Measurements from ENCODE around the gene PRDM7. TPM values are rescaled to one million over a fixed set of nuclear protein-coding genes. Genes with fewer than 3 reads are reported as not detected.

PRDM7 gene
- total RNA-seq, 1 experiment from 2014 or later = not detected

DNA sequence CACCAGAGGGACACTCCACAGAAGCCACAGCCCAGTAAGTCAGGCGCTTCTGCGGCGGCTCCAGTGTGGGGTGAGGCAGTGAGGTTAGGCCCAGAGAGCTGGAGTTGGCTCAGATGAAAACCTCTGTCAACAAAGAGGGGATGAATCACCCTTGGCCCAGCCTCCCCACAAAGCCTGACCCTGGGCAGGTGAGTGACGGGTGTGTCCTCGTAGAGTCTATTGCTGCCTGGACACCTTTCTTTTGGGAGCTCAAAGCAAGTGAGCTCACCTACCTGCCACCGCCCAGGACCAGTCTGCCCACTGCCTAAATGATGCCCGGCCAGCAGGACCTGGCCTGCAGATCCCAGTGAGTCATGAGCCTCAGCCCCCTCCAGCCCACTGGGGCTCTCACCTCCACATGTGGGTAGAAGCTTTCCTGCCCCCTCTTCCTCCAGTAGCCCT lies 33.0 kb downstream of the PRDM7 start:
- H3K36me3 Mint-ChIP-seq (ENCODE audit: insufficient read depth in 1 of 3, low read depth in 3 of 3) = peaks cover 0 to 32% (median 30%) of the 10 kb centered on the region in 3 experiments; a peak in 5 of 7 replicates
- Histone ChIP-seq H3K79me1 (ENCODE audit: insufficient read depth, low read depth, low read length, poor library complexity, severe bottlenecking) (no peaks in the 10 kb centered on the region), H3K4me2 (ENCODE audit: insufficient read depth, insufficient read length, low read length) (no peak overlapping the region), H3K9me3 (ENCODE audit: control insufficient read depth, low read depth, low read length) (no peaks in the 10 kb centered on the region), H3T11ph (ENCODE audit: low read length) (no peak overlapping the region), H3K27ac (ENCODE audit: insufficient read length, low read depth, low read length) (no peak overlapping the region), H2BK120ac (ENCODE audit: low read depth, low read length, poor library complexity, severe bottlenecking) (no peak overlapping the region), H4K20me1 (ENCODE audit: control insufficient read depth, insufficient read depth, insufficient read length) (no peaks in the 10 kb centered on the region), H3K4ac (ENCODE audit: low read depth, low read length) (no peak overlapping the region), H3K27me3 (ENCODE audit: insufficient read depth, low read length) (no peaks in the 10 kb centered on the region), H2AFZ (ENCODE audit: low read length) (no peak overlapping the region), H3K14ac (ENCODE audit: insufficient read depth, low read length) (no peak overlapping the region), H2AK5ac (ENCODE audit: insufficient read length, low read length) (no peak overlapping the region), H3K23me2 (ENCODE audit: insufficient read length, low read depth, low read length, poor library complexity, severe bottlenecking) (peaks cover 8% of the 10 kb centered on the region), H3K56ac (ENCODE audit: insufficient read length, low read depth, low read length) (no peak overlapping the region), H3K4me1 (ENCODE audit: insufficient read depth, low read length) (no peaks in the 10 kb centered on the region), H3K23ac (ENCODE audit: insufficient read length, low read depth, low read length) (no peak overlapping the region), H2BK5ac (ENCODE audit: insufficient read length, low read length) (no peak overlapping the region), H3K18ac (ENCODE audit: insufficient read length, low read depth, low read length) (no peak overlapping the region), H4K8ac (replicated peaks; ENCODE audit: insufficient read length, low read depth, low read length) (no peak overlapping the region), H2BK20ac (ENCODE audit: low read depth, low read length, poor library complexity, severe bottlenecking) (no peak overlapping the region), H4K91ac (ENCODE audit: insufficient read length, low read depth, low read length) (no peak overlapping the region), H3K9ac (ENCODE audit: extremely low read depth, insufficient read length, low read length) (no peak overlapping the region), H2BK15ac (ENCODE audit: low read depth, low read length) (no peak overlapping the region), H4K5ac (ENCODE audit: insufficient read length, low read depth, low read length) (no peak overlapping the region), H2BK12ac (ENCODE audit: insufficient read length, low read depth, low read length) (no peak overlapping the region), H3K79me2 (ENCODE audit: insufficient read depth, low read length) (no peaks in the 10 kb centered on the region)
- no peaks in the 10 kb centered on the region; the same call in 1 of the 2 replicates for H3K27me3 Mint-ChIP-seq (ENCODE audit: low read depth)
- TF ChIP-seq, protein P1, sequence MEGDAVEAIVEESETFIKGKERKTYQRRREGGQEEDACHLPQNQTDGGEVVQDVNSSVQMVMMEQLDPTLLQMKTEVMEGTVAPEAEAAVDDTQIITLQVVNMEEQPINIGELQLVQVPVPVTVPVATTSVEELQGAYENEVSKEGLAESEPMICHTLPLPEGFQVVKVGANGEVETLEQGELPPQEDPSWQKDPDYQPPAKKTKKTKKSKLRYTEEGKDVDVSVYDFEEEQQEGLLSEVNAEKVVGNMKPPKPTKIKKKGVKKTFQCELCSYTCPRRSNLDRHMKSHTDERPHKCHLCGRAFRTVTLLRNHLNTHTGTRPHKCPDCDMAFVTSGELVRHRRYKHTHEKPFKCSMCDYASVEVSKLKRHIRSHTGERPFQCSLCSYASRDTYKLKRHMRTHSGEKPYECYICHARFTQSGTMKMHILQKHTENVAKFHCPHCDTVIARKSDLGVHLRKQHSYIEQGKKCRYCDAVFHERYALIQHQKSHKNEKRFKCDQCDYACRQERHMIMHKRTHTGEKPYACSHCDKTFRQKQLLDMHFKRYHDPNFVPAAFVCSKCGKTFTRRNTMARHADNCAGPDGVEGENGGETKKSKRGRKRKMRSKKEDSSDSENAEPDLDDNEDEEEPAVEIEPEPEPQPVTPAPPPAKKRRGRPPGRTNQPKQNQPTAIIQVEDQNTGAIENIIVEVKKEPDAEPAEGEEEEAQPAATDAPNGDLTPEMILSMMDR (conservative IDR thresholded peaks at IDR 0.05) = no peak
- no peaks in the 10 kb centered on the region for H3K9me3 Mint-ChIP-seq
- no CpG with 5 or more reads among the region's 7 CpGs for WGBS (ENCODE audit: extremely low coverage, insufficient read length, low lambda C conversion rate)
- no peak overlapping the region for H3K27ac Mint-ChIP-seq
- no peak overlapping the region for H3K4me3 Mint-ChIP-seq
- no peak for DNase-seq
- H3K4me1 Mint-ChIP-seq = peaks cover 4 to 8% of the 10 kb centered on the region in 2 experiments

Measured in H9 (cell line).